Endothelial cell of umbilical vein (primary cell): ENCODE results near the gene ZNF420. TPM values are rescaled to one million over a fixed set of nuclear protein-coding genes. Genes with fewer than 3 reads are reported as not detected.

Experiments used
- BruUV-seq: library from RNA; stranded (reverse); fragments of 400-500 nt; replicated peaks from 2 replicates; lab custom pipeline; 2021; lab: Mats Ljungman, UMichigan
- CTCF ChIA-PET: fragments of 300-600, 350-600 bp; sonication (Branson Sonifier 250); formaldehyde crosslinking; loops from one replicate; lab custom pipeline; 2021; ENCODE audit warnings: antibody characterized with exemption, inconsistent platforms; lab: Charles Lee
- POLR2A ChIA-PET: fragments of 300-600, 350-600 bp; sonication (Branson Sonifier 250); formaldehyde crosslinking; loops from one replicate; lab custom pipeline; 2021; ENCODE audit warnings: antibody characterized with exemption, inconsistent platforms; lab: Charles Lee
- DNase-seq: peaks from one replicate; pipeline ENCODE4 v3.0.0-alpha.2; 2011; ENCODE audit warnings: low read depth, low spot score
- FAIRE-seq: peaks from 2 replicates; lab custom pipeline; 2011; peaks lifted over from hg19 to GRCh38; lab: Jason Lieb, UNC
- H2AFZ ChIP-seq: 2 replicates; pipeline ENCODE4 v1.6.0; 2012; ENCODE audit warnings: low read depth, low read length, control low read depth, inconsistent platforms
- H3K27ac ChIP-seq: 2 replicates; pipeline ENCODE4 v1.5.1; 2011; ENCODE audit warnings: low read depth, mild to moderate bottlenecking, control low read depth, low read length, moderate library complexity; ENCODE audit not compliant: insufficient read depth
- H3K27me3 ChIP-seq, 2 experiments: 2 replicates each; pipeline versions ENCODE4 v1.6.0 to v1.6.1; 2011; ENCODE audit warnings: low read length in 2 of 2, mixed read lengths in 1 of 2; ENCODE audit not compliant: control insufficient read depth in 2 of 2, insufficient read depth in 2 of 2
- H3K36me3 ChIP-seq, 2 experiments: 2 replicates in 1 of 2; 3 replicates in 1 of 2; pipeline ENCODE4 v1.5.1; 2011; ENCODE audit warnings: low read length in 2 of 2, mild to moderate bottlenecking in 1 of 2, moderate library complexity in 1 of 2; ENCODE audit not compliant: control insufficient read depth in 2 of 2, insufficient read depth in 2 of 2; ENCODE audit errors: extremely low read depth in 1 of 2
- H3K4me1 ChIP-seq: 3 replicates; pipeline ENCODE4 v1.5.1; 2011; ENCODE audit warnings: mild to moderate bottlenecking, low read length; ENCODE audit not compliant: control insufficient read depth, insufficient read depth; ENCODE audit errors: extremely low read depth
- H3K4me2 ChIP-seq: 2 replicates; pipeline ENCODE4 v1.6.1; 2011; ENCODE audit warnings: low read length, control low read depth, mixed read lengths; ENCODE audit not compliant: insufficient read depth
- H3K4me3 ChIP-seq, 3 experiments: fragments of 200-600 bp in 1 of 3; sonication (generic), shearing (Covaris generic) in 1 of 3; replicated peaks in 1 of 3; 2 replicates each; pipeline ENCODE4 v1.5.1; 2011 to 2016; ENCODE audit warnings: control low read depth in 3 of 3, low read length in 3 of 3, mild to moderate bottlenecking in 2 of 3, inconsistent platforms in 1 of 3, low read depth in 1 of 3, moderate library complexity in 1 of 3; ENCODE audit not compliant: insufficient read depth in 1 of 3
- H3K79me2 ChIP-seq: 2 replicates; pipeline ENCODE4 v1.6.0; 2012; ENCODE audit warnings: low read length, inconsistent platforms; ENCODE audit not compliant: control insufficient read depth, insufficient read depth
- H3K9ac ChIP-seq: replicated peaks from 2 replicates; pipeline ENCODE3; 2011; ENCODE audit warnings: low read length, control low read depth; ENCODE audit not compliant: insufficient read depth; ENCODE audit errors: extremely low read depth
- H3K9me1 ChIP-seq: replicated peaks from 3 replicates; pipeline ENCODE4 v1.6.0; 2011; ENCODE audit warnings: mild to moderate bottlenecking, low read length; ENCODE audit not compliant: control insufficient read depth, insufficient read depth; ENCODE audit errors: extremely low read depth
- H3K9me3 ChIP-seq: replicated peaks from 2 replicates; pipeline ENCODE4 v1.5.1; 2012; ENCODE audit warnings: low read length, inconsistent platforms; ENCODE audit not compliant: control insufficient read depth, insufficient read depth
- H4K20me1 ChIP-seq: replicated peaks from 2 replicates; pipeline ENCODE3; 2011; ENCODE audit warnings: mild to moderate bottlenecking, low read length; ENCODE audit not compliant: control insufficient read depth, insufficient read depth; ENCODE audit errors: extremely low read depth
- EZH2 ChIP-seq: IDR thresholded peaks from 2 replicates; pipeline ENCODE4 v1.6.1; 2012; ENCODE audit warnings: borderline replicate concordance, low read depth, mild to moderate bottlenecking, moderate library complexity, low read length, inconsistent platforms; ENCODE audit not compliant: severe bottlenecking
- FOS ChIP-seq: IDR thresholded peaks from 2 replicates; pipeline ENCODE4 v1.6.1; 2011; ENCODE audit warnings: mild to moderate bottlenecking, low read length, moderate library complexity, borderline replicate concordance; ENCODE audit not compliant: insufficient read depth
- GATA2 ChIP-seq: IDR thresholded peaks from 2 replicates; pipeline ENCODE4 v1.7.0; 2011; ENCODE audit warnings: low read depth, mild to moderate bottlenecking, moderate library complexity, mixed read lengths, low read length; ENCODE audit not compliant: insufficient read length, insufficient read depth
- MYC ChIP-seq: IDR thresholded peaks from one replicate; pipeline ENCODE4 v1.6.1; 2011; ENCODE audit warnings: mild to moderate bottlenecking, low read depth, low read length
- POLR2A ChIP-seq: IDR thresholded peaks from 2 replicates; pipeline ENCODE4 v1.6.1; 2012; ENCODE audit warnings: low read depth, mild to moderate bottlenecking, control low read depth, low read length
- POLR2AphosphoS5 ChIP-seq: IDR thresholded peaks from 2 replicates; pipeline ENCODE4 v1.6.1; 2012; ENCODE audit warnings: low read depth, mild to moderate bottlenecking, control low read depth, low read length, moderate library complexity; ENCODE audit not compliant: insufficient read depth
- dilution Hi-C: fragments of 300-500 bp; cut with MboI; formaldehyde crosslinking; loops from one replicate; pipeline ENCODE4 v1.15.0; 2019; ENCODE audit warnings: low sequenced_read_pairs; ENCODE audit not compliant: extremely low pct_ligation_motif_present
- intact Hi-C: fragments of 100-400 bp; cut with micrococcal nuclease; formaldehyde crosslinking; loops from one replicate; pipeline ENCODE4 v1.10.0; 2022
- polyA plus RNA-seq, 4 experiments: library from polyadenylated mRNA; depleted of rRNA in 3 of 4; stranded (reverse) in 3 of 4; unstranded in 1 of 4; fragments of >200 nt; gene quantifications; 2 replicates each; pipeline versions ENCODE4 v1.2.1 to v1.2.3, GENCODE V29; 2011 to 2012; ENCODE audit warnings: missing spikeins in 1 of 4
- total RNA-seq: library from RNA; stranded (reverse); gene quantifications from 2 replicates; pipeline ENCODE4 v1.2.3, GENCODE V29; 2021
- TF ChIP-seq, protein P1 (sequence below): IDR thresholded peaks from 2 replicates; pipeline ENCODE4 v1.6.1; 2011; ENCODE audit not compliant: insufficient read depth, insufficient read length
- TF ChIP-seq, protein P2 (sequence below), 2 donors: IDR thresholded peaks; 1 replicate in 1 of 2; 2 replicates in 1 of 2; pipeline ENCODE4 v1.5.1; 2011; ENCODE audit warnings: low read length in 2 of 2, mild to moderate bottlenecking in 2 of 2, moderate library complexity in 2 of 2, control low read depth in 1 of 2, inconsistent platforms in 1 of 2, low read depth in 1 of 2; ENCODE audit not compliant: insufficient read depth in 1 of 2; ENCODE audit errors: extremely low read depth in 1 of 2

Gene ZNF420
- total and polyA plus RNA-seq, 2 donors (not counting 3 experiments of a cell fraction or from before 2014, with no cell fraction given) = 1.3 to 5.3 TPM

DNA sequence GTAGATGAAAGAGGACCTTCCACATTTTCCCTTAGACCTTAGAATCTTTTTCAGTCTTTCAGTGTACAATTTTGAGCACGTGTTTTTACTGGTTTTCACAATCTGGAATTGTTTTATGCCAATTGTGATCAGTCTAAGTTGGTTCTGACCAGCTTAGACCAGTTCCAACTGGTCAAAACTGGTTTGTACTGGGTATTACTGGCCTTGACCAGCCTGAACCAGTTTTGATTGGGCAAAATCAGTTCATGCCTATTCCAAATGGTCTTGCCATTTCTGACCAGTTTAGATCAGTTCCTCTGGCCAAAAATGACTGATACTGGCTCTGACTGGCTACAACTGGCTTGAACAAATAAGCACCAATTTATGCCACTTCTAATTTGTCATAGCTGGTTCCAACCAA lies 57.9 kb downstream of the ZNF420 start:
- BruUV-seq = no TSS peak
- H3K9me3 ChIP-seq = peaks cover 16% of the 10 kb centered on the region
- H3K4me1 ChIP-seq = no peaks in the 10 kb centered on the region
- ChIA-PET CTCF (no interaction called here), POLR2A (no interaction called here)
- H3K4me3 ChIP-seq = no peak overlapping the region
- H3K27me3 ChIP-seq = no peaks in the 10 kb centered on the region
- no peaks in the 10 kb centered on the region for H3K9me1 ChIP-seq
- no peaks in the 10 kb centered on the region for H4K20me1 ChIP-seq
- no peaks in the 10 kb centered on the region for H3K36me3 ChIP-seq
- dilution Hi-C loops = no loop called here
- no peak overlapping the region for H3K4me2 ChIP-seq
- no peak overlapping the region for H2AFZ ChIP-seq
- no peaks in the 10 kb centered on the region for H3K79me2 ChIP-seq
- FAIRE-seq = no peak
- intact Hi-C loops = no loop called here
- DNase-seq = no peak
- no peak overlapping the region for H3K9ac ChIP-seq
- TF ChIP-seq FOS (no peak), GATA2 (no peak), POLR2AphosphoS5 (no peak), POLR2A (no peak), EZH2 (no peak)
- TF ChIP-seq, protein P1, sequence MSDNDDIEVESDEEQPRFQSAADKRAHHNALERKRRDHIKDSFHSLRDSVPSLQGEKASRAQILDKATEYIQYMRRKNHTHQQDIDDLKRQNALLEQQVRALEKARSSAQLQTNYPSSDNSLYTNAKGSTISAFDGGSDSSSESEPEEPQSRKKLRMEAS = no peak
- no peak overlapping the region for H3K27ac ChIP-seq

DNA sequence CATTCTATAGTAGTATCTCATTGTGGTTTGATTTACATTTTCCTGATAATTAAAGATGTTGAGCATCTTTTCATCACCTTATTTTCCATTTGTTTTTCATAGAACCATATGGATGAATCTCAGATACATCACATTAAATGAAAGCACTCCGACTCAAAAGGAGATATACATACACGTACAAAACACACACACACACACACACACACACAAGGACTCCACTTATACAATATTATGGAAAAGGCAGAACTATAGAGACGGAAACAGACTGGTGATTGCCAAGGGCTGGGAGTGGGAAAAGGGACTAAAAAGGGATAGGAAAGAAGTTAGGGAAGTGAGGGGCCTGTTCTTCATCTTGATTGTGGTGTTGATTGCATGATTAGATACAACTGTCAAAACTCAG lies 70.0 kb downstream of the ZNF420 start:
- Histone ChIP-seq H3K79me2 (no peaks in the 10 kb centered on the region), H3K9ac (no peak overlapping the region), H2AFZ (no peak overlapping the region), H3K9me1 (no peaks in the 10 kb centered on the region), H3K9me3 (peaks cover under 1% of the 10 kb centered on the region), H3K27ac (no peak overlapping the region), H3K36me3 (no peaks in the 10 kb centered on the region), H3K4me3 (no peak overlapping the region), H3K4me2 (no peak overlapping the region), H4K20me1 (no peaks in the 10 kb centered on the region), H3K27me3 (no peaks in the 10 kb centered on the region), H3K4me1 (no peaks in the 10 kb centered on the region)
- no peak for FAIRE-seq
- DNase-seq = no peak
- TF ChIP-seq MYC (no peak), EZH2 (no peak), FOS (no peak), POLR2A (no peak), GATA2 (no peak)
- TF ChIP-seq, protein P2, sequence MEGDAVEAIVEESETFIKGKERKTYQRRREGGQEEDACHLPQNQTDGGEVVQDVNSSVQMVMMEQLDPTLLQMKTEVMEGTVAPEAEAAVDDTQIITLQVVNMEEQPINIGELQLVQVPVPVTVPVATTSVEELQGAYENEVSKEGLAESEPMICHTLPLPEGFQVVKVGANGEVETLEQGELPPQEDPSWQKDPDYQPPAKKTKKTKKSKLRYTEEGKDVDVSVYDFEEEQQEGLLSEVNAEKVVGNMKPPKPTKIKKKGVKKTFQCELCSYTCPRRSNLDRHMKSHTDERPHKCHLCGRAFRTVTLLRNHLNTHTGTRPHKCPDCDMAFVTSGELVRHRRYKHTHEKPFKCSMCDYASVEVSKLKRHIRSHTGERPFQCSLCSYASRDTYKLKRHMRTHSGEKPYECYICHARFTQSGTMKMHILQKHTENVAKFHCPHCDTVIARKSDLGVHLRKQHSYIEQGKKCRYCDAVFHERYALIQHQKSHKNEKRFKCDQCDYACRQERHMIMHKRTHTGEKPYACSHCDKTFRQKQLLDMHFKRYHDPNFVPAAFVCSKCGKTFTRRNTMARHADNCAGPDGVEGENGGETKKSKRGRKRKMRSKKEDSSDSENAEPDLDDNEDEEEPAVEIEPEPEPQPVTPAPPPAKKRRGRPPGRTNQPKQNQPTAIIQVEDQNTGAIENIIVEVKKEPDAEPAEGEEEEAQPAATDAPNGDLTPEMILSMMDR (IDR thresholded peaks at IDR 0.05; ENCODE audit: extremely low read depth in 1 of 2, insufficient read depth in 1 of 2, low read depth in 1 of 2, low read length in 2 of 2) = no peak
- TF ChIP-seq, protein P1 = no peak
- ChIA-PET POLR2A (no interaction called here), CTCF (no interaction called here)
- BruUV-seq = no TSS peak
- dilution Hi-C loops (no loop called here), intact Hi-C loops (no loop called here)
